HG02938 (cell line): ENCODE measurements around the gene SLC39A9.
A peak's percentile ranks its signal among the peaks of the same experiment; 100 is the strongest.
"Not testable (repeated sequence)": the region's sequence is repeated elsewhere in the genome, so short reads cannot be mapped to it uniquely, and the experiment has no call there.

Experiments used
- ATAC-seq: cut with Tn5 transposase; IDR thresholded peaks from one replicate; pipeline ENCODE4 v1.9.1; 2021; ENCODE audit warnings: mild to moderate bottlenecking, moderate library complexity; ENCODE audit not compliant: unreplicated experiment

SLC39A9 gene

DNA sequence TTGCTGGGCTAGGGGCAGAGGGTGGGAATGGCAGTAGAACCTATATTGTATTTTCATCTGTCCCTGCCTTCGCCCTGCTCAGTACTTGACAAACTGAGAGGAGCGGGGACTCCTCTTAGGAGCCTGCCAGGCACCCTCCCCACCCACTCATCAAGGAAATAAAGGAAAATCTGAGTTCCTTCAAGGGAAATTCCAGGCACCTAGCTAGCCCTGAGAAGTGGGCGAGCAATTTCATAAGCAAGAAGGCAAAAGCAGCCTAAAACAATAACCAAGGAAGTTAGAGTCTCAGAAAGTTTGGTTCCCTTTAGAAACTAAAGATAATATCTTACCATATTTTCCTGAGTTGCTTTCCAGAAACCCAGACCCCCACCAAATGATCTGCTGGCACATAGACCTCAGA lies 75.5 kb downstream of the SLC39A9 start:
- ATAC-seq = no peak

DNA sequence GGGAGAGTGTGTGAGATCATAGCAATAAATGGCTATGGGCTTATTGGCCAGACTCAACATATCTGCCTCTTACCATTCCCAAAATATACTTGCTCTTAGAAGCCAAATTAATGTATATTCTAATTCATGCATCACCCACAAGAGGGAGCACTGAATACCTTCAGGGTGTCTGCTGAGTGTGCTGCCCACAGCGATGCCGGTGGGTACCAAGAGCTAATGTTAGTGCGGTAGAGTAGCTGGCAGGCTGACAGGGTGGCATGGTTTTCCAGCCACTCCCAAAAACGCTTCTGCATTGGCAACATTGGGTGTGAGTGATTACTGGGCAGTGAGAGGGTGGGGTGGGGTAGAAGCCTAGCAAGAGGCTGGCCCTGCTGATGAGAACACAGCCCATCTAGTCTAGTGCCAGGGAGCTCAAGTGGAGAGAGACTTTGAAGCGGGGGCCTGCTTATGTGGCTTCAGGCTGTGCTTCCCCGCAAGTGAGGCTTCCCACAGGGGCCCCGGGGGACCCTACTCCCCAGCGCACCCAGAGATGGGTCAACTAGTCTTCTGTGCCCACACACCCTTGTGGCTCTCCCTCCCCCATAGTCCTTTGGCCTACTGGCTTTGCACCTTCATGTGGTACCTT lies 76.8 kb downstream of the SLC39A9 start:
- no peak for ATAC-seq

DNA sequence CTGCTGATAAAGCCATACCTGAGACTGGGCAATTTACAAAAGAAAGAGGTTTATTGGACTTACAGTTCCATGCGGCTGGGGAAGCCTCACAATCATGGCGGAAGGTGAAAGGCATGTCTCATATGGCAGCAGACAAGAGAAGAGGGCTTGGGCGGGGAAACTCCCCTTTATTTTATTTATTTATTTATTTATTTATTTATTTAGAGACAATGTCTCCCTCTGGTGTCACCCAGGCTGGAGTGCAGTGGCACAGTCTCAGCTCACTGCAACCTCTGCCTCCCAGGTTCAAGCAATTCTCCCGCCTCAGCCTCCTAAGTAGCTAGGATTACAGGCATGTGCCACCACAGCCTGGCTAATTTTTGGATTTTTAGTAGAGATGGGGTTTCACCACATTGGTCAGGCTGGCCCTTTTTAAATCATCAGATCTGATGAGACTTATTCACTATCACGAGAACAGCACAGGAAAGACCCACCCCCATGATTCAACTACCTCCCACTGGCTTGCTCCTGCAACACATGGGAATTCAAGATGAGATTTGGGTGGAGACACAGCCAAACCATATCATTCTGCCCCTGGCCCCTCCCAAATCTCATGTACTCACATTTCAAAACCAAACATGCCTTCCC lies 78.4 kb downstream of the SLC39A9 start:
- ATAC-seq = not testable (repeated sequence)

DNA sequence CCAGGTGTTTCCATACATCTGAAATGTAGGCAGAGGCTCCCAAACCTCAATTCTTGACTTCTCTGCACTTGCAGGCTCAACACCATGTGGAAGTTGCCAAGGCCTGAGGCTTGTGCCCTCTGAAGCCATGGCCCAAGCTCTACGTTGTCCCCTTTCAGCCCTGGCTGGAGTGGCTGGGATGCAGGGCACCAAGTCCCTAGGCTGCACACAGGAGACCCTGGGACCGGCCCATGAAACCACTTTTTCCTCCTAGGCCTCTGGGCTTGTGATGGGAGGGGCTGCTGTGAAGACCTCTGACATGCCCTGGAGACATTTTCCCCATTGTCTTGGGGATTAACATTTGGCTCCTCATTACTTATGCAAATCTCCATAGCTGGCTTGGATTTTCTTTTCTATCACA lies 79.6 kb downstream of the SLC39A9 start:
- ATAC-seq = not testable (repeated sequence)

DNA sequence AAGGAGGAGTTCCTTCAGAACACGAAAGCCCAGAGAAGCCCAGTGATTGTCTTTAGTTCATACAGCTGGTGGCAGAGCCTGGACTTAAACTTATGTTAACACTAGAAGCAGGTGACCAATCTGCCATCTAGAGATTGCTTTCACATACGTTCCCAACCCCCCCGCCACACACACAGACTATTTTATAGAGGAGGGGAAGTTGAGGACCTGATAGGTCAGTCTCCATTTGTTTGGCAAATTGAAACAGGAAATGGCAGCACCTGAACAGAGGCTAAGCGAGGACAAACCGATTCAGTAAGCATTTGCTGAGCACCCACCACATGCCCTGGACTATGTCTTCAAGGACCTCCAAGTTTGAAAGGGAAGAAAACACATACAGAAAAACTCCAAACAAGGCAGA lies 81.2 kb downstream of the SLC39A9 start:
- ATAC-seq = no peak

DNA sequence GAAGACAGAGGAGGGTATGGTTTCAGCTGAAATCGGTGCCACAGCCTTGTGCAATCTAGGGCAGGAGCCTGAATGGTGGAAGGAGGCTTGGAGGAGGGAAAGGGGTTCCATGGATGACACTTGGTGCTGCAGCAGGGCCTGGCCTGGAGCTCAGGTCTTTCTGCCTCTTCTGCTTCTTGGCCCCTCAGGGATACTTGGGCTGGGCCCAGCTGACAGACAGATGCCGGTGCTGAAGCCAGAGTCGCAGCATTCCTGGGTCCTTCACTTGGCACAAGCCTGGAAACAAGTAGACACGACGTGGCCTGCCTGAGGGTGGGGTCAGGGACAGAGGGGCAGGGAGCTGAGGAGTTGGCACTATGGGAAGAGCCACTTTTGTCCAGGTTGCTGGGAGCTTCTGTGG lies 81.6 kb downstream of the SLC39A9 start:
- ATAC-seq = no peak

DNA sequence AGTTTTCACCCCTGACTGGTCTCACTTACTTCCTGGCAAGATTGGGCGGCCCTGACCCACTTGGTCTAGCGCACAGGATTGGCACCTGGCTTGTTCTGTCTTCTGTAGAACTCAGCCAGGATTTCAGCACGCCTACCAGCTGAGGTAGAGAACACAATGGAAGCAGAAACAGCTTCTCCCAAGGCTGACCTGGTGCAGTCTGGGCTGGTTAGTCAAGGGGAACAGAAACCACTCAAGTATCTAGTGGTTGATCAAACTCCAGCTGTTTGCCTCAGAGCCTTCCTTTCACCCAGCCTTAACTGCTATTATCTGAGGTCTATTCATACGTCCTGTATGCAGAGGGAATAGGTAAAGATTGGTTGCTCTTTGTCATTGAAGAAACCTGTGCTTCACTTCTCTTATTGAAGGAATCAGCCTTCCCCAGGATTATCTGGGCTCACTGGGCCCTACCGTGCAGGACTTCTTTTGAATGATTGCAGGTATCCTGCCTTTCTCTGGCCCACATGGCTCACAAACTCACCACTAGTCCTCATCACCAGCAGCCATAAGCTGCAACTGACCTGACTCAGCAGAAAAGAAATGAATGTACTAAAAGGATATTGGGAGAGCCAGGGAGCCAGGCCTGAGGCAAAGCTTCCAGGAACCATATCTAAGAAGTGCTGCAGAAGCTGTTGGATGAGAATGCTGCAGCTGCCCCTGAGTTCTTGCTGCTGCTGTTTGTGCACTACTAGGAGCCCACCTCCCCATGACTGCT lies 83.5 kb downstream of the SLC39A9 start:
- peak; percentile 92 for ATAC-seq

DNA sequence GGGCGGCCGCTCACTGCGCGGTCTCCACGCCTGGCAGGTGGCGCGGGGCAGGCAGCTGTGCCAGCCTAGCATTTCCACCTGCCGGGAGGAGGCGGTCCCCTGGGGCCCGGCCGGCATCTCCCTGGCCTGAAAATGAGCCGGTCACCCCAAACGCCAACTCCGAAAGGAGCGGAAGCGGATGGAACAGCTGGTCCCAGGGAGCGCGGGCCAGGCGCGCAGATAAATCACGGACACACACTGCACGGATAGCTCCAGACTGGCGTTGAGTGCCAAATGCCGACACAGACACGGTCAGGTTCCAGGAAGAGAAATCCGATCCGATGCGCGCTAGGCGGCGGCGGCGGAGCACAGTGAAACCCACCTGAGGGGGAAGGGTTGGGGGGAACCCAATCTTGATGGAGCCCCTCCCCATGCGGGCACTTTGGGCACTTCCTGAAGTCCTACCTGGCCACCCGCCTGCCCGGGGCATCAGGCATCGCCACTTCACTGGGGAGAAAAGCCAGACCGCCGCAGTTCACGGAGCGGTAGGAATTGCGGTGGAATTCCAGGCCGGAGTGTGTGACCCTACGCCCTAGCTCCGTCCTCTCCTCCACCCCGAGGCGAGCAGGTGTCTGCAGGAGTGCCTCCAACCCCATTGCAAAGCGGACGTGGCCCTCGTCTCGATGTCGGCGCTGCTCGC lies 85.4 kb downstream of the SLC39A9 start:
- no peak for ATAC-seq

DNA sequence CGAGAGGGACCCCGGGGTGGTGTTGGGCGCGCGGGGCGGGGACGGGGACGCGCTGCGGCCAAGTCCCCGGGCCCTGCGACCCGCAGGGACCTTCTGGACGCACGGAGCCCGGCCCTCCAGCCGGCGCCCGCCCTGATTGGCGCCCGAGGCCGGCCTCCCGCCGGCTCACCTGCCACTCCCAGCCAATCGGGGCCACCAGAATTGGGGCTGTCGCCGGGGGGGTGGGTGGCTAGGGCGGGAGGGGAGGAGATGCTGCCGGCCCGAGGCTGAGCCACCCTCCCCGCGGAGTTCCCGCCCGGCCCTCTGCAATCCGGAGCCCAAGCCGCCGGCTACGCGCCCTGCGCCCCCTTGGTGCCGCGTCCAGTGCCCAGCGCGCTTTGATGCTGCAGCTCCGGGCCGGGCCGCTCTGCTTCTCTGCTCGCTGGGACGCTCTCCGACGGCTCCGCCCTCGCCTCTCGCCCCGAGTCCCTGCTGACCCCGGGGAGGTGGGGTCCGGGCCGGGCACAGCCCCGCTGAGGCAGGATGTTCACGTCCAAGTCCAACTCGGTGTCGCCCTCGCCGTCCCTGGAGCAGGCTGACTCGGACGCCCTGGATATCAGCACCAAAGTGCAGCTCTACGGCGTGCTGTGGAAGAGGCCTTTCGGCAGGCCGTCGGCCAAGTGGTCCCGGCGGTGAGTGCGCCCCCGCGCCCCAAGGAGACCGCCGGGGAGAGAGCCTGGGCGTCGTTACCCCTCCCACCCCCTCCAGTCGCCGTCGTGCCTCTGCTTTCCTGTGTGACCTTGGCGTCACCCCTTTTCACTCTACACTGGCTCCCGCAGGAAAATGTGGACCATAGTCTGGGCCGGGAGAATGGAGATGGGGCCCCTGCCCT lies 86.2 kb downstream of the SLC39A9 start, which contains the start of gene PLEKHD1:
TSS of gene PLEKHD1 (plus strand) at position 285 of the 871 bp plus-strand sequence. CDS start at position 523, 238 bp downstream.
- ATAC-seq = no peak

DNA sequence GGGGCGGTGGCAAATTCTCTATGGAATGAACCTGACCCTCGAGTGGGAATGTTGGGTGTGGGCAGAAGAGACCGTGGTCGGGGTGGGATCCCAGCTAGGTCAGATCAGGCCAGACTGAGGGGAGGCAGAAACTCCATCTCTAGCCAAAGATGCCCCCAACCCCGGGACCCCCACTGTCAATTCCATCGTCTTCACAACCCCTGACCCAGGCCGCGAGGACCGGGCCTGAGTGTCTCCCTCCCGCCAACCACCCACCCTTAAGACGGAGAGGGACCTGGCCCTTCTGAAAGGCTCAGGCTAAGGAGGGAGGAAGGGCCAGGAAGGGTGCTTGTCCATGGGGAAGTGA lies 86.8 kb downstream of the SLC39A9 start:
- ATAC-seq = no peak

DNA sequence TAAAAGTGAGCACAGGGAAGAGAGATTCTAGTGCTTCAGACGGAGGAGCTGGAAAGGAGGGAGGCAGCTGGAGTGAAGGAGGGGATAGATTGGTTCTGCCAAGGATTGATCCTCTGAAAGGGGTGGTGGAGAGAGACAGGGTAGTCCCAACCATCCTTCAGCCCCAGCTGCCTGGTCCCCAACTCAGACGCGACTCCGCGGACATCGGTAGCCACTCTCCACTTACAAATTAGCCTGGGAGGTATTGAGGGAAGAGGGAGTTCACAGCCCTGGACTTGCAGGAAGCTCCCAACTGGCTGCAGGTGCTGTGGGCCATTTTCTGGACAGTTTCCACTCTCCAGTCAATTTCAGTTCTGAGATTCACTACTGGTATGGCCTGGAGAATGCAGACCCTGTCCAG lies 87.2 kb downstream of the SLC39A9 start:
- ATAC-seq = no peak

DNA sequence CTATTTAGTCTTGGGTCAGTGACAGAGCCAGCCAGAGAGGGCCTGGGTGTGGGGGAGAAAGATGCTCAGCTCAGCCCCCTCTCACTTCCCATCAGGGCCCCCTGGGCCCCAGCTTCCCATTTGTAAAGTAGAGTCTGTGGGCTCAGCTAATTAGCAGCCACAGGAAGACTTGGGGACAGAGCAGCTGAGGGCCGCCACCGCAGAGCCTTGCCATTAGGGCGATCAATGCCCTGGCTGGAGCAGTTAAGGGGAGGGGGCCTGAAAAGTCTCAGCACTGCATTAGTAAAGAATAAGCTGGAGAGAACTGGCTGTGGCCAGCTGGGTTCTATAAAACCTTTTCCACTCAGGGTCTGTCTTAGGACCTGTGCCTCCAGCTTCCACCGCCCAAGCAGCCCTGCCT lies 88.7 kb downstream of the SLC39A9 start:
- ATAC-seq = no peak

DNA sequence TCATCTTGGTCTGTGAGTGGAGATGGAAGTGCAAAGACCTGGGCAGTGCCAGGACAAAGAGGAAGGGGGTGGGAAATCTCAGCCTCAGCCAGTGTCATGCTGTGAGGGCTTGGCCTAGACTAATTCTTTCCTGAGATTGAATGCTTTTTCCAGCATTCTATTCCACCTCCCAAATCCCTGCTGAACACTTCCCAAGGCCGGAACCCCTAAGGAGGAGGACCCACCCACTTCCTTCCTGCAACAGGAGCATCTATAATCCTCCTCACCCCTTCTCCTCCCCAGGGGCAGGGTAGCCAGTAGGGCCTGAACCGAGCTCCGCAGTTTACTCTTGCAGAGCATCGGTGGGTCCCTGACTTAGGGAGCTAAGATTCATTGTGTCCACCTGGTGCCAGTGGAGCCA lies 89.3 kb downstream of the SLC39A9 start:
- no peak for ATAC-seq

DNA sequence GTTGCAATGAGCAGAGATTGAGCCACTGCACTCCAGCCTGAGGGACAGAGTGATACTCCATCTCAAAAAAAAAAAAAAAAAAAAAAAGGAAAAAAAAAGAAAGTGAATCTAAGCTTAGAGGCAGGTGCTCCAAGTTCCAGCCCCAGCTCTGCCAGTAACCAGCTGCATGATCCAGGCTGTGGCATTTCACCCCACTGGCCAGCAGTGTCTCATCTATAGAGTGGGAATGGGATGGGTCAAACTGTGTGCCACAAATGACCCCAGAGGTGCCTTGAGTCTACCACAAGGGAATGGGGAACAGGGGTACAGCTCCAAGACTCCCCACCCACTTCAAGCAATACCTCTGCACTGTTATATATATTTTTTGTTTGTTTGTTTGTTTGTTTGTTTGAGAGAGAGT lies 91.0 kb downstream of the SLC39A9 start:
- ATAC-seq = no peak

DNA sequence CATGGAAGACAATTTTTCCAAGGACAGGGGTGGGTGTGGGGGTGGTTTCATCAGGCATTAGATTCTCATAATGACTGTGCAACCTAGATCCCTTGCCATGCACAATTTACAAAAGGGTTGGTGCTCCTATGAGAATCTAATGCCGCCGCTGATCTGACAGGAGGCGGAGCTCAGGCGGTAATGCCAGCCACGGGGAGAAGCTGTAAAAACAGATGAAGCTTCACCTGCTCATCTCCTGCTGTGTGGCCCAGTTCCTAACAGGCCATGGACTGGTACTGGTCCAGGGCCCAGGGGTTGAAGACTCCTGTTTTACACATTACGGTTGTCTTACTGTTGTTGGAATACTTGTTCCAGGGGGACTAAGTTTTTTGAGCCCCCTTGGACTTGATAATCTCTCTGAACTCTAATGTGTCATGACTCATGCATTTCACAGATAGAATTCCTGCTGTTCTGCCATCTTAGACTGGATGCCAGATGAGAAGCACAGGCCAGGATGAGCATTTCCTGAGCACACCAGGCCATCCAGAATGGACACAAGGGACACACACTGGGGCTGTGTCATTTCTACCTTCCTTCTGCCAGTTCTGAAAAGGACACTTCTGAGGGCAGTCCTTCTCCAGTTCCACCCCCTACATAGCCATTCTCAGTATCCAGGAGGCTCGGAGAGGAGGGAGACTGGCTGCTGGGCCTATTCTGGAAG lies 91.9 kb downstream of the SLC39A9 start:
- ATAC-seq = no peak

DNA sequence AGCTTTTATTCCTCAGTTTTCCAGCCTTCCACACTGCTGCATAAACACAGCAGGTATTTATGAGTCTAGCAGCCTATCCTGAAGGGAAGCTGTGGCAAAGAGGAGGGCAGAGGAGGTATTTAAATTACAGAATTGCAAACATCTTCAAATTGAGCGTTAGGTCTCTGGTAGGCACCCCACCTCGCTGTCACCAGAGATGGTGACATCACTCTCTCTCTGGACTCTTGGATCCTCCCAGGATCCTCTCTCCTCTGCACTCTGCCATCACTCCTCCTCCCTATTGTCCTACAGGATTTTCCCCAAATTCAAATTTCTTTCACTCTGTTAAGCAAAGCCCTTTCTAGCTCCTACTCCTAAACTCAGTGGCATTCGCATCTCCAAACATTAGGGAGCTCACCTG lies 92.7 kb downstream of the SLC39A9 start:
- ATAC-seq = no peak

DNA sequence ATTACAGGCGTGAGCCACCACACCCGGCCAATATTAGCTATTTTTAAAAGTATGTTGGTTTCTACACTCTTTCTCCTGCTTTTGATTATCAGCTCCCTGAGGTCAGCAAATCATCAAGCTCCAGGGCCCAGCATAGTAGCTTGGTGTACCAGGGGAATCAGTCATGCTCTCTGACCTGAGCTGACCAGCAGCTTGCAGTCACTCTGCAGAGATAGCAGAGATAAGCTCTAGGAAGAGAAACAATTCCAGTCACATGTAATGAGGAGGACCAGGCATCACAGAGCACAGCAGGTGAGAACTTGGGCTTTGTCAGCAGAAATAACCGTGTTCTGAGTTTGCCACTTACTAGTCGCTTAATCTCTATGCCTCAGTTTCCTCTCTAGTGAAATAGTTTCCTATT lies 94.5 kb downstream of the SLC39A9 start:
- ATAC-seq = no peak

DNA sequence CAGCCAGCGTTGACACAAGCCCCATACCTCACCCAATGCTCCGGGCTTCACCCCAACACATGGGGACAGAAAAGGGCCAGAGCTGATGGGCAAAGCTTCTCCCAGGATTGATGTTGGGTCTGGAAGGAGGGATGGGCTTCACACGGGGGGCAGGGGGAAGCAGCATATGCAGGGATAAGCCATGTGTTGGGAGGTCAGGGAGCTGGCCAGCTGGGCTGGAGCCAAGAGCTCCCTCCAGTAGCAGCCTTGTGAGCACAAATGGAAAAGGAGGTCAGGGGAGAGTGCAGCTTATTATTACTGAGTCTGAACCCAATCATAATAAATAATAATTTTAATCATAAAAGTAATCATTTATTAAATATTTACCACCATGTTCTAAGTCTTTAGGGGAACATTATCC lies 95.3 kb downstream of the SLC39A9 start:
- no peak for ATAC-seq

DNA sequence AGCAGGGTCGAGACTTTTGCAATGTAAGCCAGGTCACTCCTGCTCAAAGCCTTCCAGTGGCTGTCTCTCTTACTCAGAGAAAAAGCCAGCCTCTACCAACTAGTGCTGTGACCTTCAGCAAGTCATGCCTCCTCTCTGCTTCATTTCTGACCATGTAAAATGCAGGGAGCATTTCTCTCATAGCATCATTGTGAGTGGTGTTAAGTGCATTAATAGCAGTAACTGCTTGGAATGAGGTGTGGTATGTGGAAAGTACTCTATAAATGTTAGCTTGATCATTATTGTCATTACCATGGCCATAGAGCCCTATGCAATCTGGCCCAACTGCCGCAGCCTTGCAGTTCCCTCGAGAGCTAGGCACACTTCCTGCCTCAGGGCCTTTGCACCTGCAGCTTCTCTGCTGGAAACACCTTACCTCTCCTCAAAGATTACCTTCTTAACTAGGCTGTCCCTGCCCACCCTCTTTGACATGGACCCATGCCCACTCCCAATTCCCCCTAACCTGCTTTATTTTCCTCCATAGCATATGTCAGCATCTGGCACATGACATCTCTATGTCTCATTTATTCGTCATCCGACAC lies 96.9 kb downstream of the SLC39A9 start:
- no peak for ATAC-seq

DNA sequence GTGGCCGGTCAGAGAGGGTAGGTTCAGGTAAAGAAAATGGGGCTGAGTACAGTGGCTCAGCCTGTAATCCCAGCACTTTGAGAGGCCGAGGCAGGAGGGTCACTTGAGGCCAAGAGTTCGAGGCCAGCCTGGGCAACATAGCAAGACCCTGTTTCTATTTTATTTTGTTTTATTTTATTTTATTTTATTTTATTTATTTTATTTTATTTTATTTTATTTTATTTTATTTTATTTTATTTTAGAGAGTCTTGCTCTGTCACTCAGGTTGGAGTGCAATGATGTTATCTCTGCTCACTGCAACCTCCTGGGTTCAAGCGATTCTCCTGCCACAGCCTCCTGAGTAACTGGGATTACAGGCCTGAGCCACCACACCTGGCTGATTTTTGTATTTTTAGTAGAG lies 99.4 kb downstream of the SLC39A9 start:
- not testable (repeated sequence) for ATAC-seq
